HPDE6-E6E7 (cell line): Measurements from ENCODE around the gene SAT2.
"Not testable (repeated sequence)": the region's sequence is repeated elsewhere in the genome, so short reads cannot be mapped to it uniquely, and the experiment has no call there.

Experiments used
- DNase-seq: peaks from one replicate; pipeline ENCODE4 v3.0.0; 2011; ENCODE audit warnings: missing footprints; ENCODE audit errors: extremely low spot score

Gene SAT2

GRCh38 chr17:7634384-7634783 is 6.8 kb upstream of the SAT2 start:
- DNase-seq, result no peak

GRCh38 chr17:7633093-7633492 is 5.5 kb upstream of the SAT2 start:
- no peak for DNase-seq

- peak; percentile 51 for DNase-seq
Measured at GRCh38 chr17:7632492-7632894, 4.9 kb upstream of the SAT2 start.

GRCh38 chr17:7631398-7632380 is 4.1 kb upstream of the SAT2 start:
- no peak for DNase-seq

GRCh38 chr17:7629939-7630571 is 2.4 kb upstream of the SAT2 start, which contains the start of gene SHBG:
TSS of gene SHBG (plus strand) at chr17:7630135. CDS start at chr17:7630173, 38 bp downstream.
- no peak for DNase-seq

GRCh38 chr17:7626956-7627249 is 718 bp downstream of the SAT2 start:
- DNase-seq, result no peak

- no peak for DNase-seq
Measured at GRCh38 chr17:7626307-7626706, 1.3 kb downstream of the SAT2 start.

GRCh38 chr17:7625749-7626148 is 1.9 kb downstream of the SAT2 start:
- DNase-seq, result not testable (repeated sequence)

- DNase-seq, result no peak
Measured at GRCh38 chr17:7623661-7624060, 4.0 kb downstream of the SAT2 start.

- no peak for DNase-seq
Measured at GRCh38 chr17:7620835-7621234, 6.8 kb downstream of the SAT2 start.

GRCh38 chr17:7618608-7619007 is 9.0 kb downstream of the SAT2 start:
- no peak for DNase-seq

GRCh38 chr17:7615265-7615747 is 12.3 kb downstream of the SAT2 start:
- DNase-seq, result no peak

- DNase-seq, result peak; percentile 100
Measured at GRCh38 chr17:7614425-7615264, 13.0 kb downstream of the SAT2 start, which contains the start of gene FXR2. TSS of gene FXR2 (minus strand) at chr17:7614897. CDS start at chr17:7614532, 365 bp downstream.

GRCh38 chr17:7613769-7614424 is 13.7 kb downstream of the SAT2 start:
- DNase-seq, result no peak

- no peak for DNase-seq
Measured at GRCh38 chr17:7612294-7612640, 15.4 kb downstream of the SAT2 start.

GRCh38 chr17:7611635-7612293 is 15.9 kb downstream of the SAT2 start:
- no peak for DNase-seq

GRCh38 chr17:7610641-7611040 is 17.0 kb downstream of the SAT2 start:
- DNase-seq, result no peak

GRCh38 chr17:7606280-7606679 is 21.3 kb downstream of the SAT2 start:
- no peak for DNase-seq

GRCh38 chr17:7597561-7597960 is 30.1 kb downstream of the SAT2 start:
- not testable (repeated sequence) for DNase-seq

- no peak for DNase-seq
Measured at GRCh38 chr17:7593296-7593695, 34.3 kb downstream of the SAT2 start.
